Caco-2 (cell line): ENCODE data around the gene PRDX6. TPM values are rescaled to one million over a fixed set of nuclear protein-coding genes. Genes with fewer than 3 reads are reported as not detected.

Experiments
- Bru-seq: library from RNA; stranded (reverse); fragments of 400-500 nt; gene quantifications from one replicate; lab custom pipeline; 2021; lab: Mats Ljungman, UMichigan
- BruChase-seq, 2 experiments: library from RNA; stranded (reverse); fragments of 400-500 nt; gene quantifications; one replicate each; lab custom pipeline; 2021; lab: Mats Ljungman, UMichigan
- BruUV-seq: library from RNA; stranded (reverse); fragments of 400-500 nt; replicated peaks from 2 replicates; lab custom pipeline; 2021; lab: Mats Ljungman, UMichigan
- CTCF ChIA-PET: fragments of 300-600 bp; sonication (Branson Sonifier 250); formaldehyde crosslinking; loops from one replicate; lab custom pipeline; 2022; ENCODE audit warnings: antibody characterized with exemption; lab: Charles Lee
- POLR2A ChIA-PET: fragments of 300-600 bp; sonication (Branson Sonifier 250); formaldehyde crosslinking; loops from one replicate; lab custom pipeline; 2022; ENCODE audit warnings: antibody characterized with exemption; lab: Charles Lee
- DNase-seq, 2 experiments: peaks; one replicate each; pipeline versions ENCODE4 v3.0.0 to v3.0.0-alpha.2; 2020 to 2022
- H3K27me3 ChIP-seq: replicated peaks from 2 replicates; pipeline ENCODE4 v1.6.0; 2011; ENCODE audit warnings: low read length; ENCODE audit not compliant: control insufficient read depth, insufficient read depth
- H3K36me3 ChIP-seq: 2 replicates; pipeline ENCODE4 v1.5.1; 2011; ENCODE audit warnings: low read length; ENCODE audit not compliant: control insufficient read depth, insufficient read depth
- H3K4me1 ChIP-seq: fragments of 250-450 bp; sonication (Bioruptor Pico); 2 replicates; pipeline ENCODE4 v1.5.1; 2020; ENCODE audit warnings: mild to moderate bottlenecking
- H3K4me3 ChIP-seq: 2 replicates; pipeline ENCODE4 v1.5.1; 2011; ENCODE audit warnings: low read depth, mild to moderate bottlenecking, control low read depth, low read length
- H3K9me3 ChIP-seq: fragments of 250-450 bp; sonication (Bioruptor Pico); 2 replicates; pipeline ENCODE4 v1.5.1; 2020; ENCODE audit warnings: mild to moderate bottlenecking, moderate library complexity
- H3K27ac Mint-ChIP-seq: one replicate; pipeline ENCODE4 v1.8.0; 2022; ENCODE audit warnings: mixed read lengths; ENCODE audit not compliant: unreplicated experiment
- H3K27me3 Mint-ChIP-seq: one replicate; pipeline ENCODE4 v1.8.0; 2022; ENCODE audit warnings: mixed read lengths; ENCODE audit not compliant: insufficient read depth, unreplicated experiment
- H3K36me3 Mint-ChIP-seq: one replicate; pipeline ENCODE4 v1.8.0; 2022; ENCODE audit warnings: mild to moderate bottlenecking, mixed read lengths; ENCODE audit not compliant: insufficient read depth, unreplicated experiment
- H3K4me1 Mint-ChIP-seq: one replicate; pipeline ENCODE4 v1.8.0; 2022; ENCODE audit warnings: low read depth, mixed read lengths; ENCODE audit not compliant: unreplicated experiment
- H3K4me3 Mint-ChIP-seq: one replicate; pipeline ENCODE4 v1.8.0; 2022; ENCODE audit warnings: mild to moderate bottlenecking, moderate library complexity, mixed read lengths; ENCODE audit not compliant: unreplicated experiment
- H3K9me3 Mint-ChIP-seq: one replicate; pipeline ENCODE4 v1.8.0; 2022; ENCODE audit warnings: mixed read lengths; ENCODE audit not compliant: unreplicated experiment
- CTCF ChIP-seq, 2 experiments: fragments of 200-600 bp in 1 of 2; IDR thresholded peaks; 1 replicate in 1 of 2; 2 replicates in 1 of 2; pipeline versions ENCODE4 v1.5.1 to v1.8.0; 2011 to 2022; ENCODE audit warnings: antibody characterized with exemption in 1 of 2, control low read depth in 1 of 2, inconsistent platforms in 1 of 2, low read depth in 1 of 2, low read length in 1 of 2, mild to moderate bottlenecking in 1 of 2, moderate library complexity in 1 of 2; ENCODE audit not compliant: insufficient read depth in 1 of 2, severe bottlenecking in 1 of 2, unreplicated experiment in 1 of 2
- intact Hi-C: fragments of 100-400 bp; cut with micrococcal nuclease; formaldehyde crosslinking; loops from one replicate; pipeline ENCODE4 v1.10.0; 2022; ENCODE audit not compliant: unreplicated experiment
- long read RNA-seq: library from polyadenylated mRNA; stranded (forward); transcript quantifications from one replicate; pipeline ENCODE4 v2.0.0, GENCODE V29; 2022
- total RNA-seq: library from RNA; stranded (reverse); gene quantifications from 2 replicates; pipeline ENCODE4 v1.2.3, GENCODE V29; 2022

The PRDX6 gene, protein sequence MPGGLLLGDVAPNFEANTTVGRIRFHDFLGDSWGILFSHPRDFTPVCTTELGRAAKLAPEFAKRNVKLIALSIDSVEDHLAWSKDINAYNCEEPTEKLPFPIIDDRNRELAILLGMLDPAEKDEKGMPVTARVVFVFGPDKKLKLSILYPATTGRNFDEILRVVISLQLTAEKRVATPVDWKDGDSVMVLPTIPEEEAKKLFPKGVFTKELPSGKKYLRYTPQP
- 513 and 540 TPM in 2 replicates for total RNA-seq
- Bru-seq, nascent RNA = percentile 99 among the genes with signal in this experiment
- percentile 98 among the genes with signal in this experiment for BruChase-seq, experiment 1, labeled RNA remaining after a 2-hour chase
- BruChase-seq, experiment 2, labeled RNA remaining after a 6-hour chase = percentile 99 among the genes with signal in this experiment
- long read RNA-seq, transcript PRDX6-203 (4 exons, 859 nt) = minor isoform, 8 of 591 reads
- long read RNA-seq, transcript PRDX6-201 (5 exons, 1,751 nt) = major isoform, 545 of 591 reads
- long read RNA-seq, partial matches to known transcripts = 25 of 591 reads
- long read RNA-seq, other reads (novel, unspliced or antisense) = 13 of 591 reads

GRCh38 chr1:173477286-173478093 lies at the start of gene PRDX6:
Gene PRDX6, plus strand, starts transcription at chr1:173477335. Its CDS starts 63 bp downstream, at chr1:173477398.
- ChIA-PET CTCF (interaction anchor here (1.2 kb wide), 1 partner anchor 8 kb away, joined by 3 read pairs; no protein-coding TSS in a partner anchor), POLR2A (interaction anchor here (0.6 to 1.5 kb wide), 9 partner anchors 9 to 391 kb away, joined by 3 to 8 read pairs (median 3); partner anchors contain the start of genes KLHL20 and ZBTB37)
- Mint-ChIP-seq H3K36me3 (peaks cover 73% of the 10 kb centered on the region), H3K27me3 (no peaks in the 10 kb centered on the region), H3K4me3 (peak within 1 kb of the TSS; percentile 93), H3K9me3 (no peaks in the 10 kb centered on the region), H3K4me1 (peaks cover 48% of the 10 kb centered on the region), H3K27ac (peak within 1 kb of the TSS; percentile 97)
- Histone ChIP-seq H3K9me3 (no peaks in the 10 kb centered on the region), H3K4me1 (peaks cover 32% of the 10 kb centered on the region), H3K36me3 (peaks cover 9% of the 10 kb centered on the region), H3K4me3 (peak within 1 kb of the TSS; percentile 89), H3K27me3 (no peaks in the 10 kb centered on the region)
- no TSS peak for BruUV-seq
- DNase-seq = peak; percentile 54 to 57
- no peak for TF ChIP-seq CTCF (IDR thresholded peaks at IDR 0.05; ENCODE audit: insufficient read depth in 1 of 2, low read depth in 1 of 2, low read length in 1 of 2, severe bottlenecking in 1 of 2, unreplicated experiment in 1 of 2)
- intact Hi-C loops = loop anchor here (1.0 to 10.0 kb wide), 3 partner anchors 12 to 757 kb away; partner anchors contain the start of gene RC3H1

- BruUV-seq = no TSS peak
- Histone ChIP-seq H3K9me3 (no peaks in the 10 kb centered on the region), H3K36me3 (0 out of 2 replicates have a peak, but pooled peaks cover 2% of the 10 kb centered on the region), H3K27me3 (no peaks in the 10 kb centered on the region), H3K4me3 (no peak overlapping the region), H3K4me1 (peaks cover 42% of the 10 kb centered on the region)
- H3K9me3 Mint-ChIP-seq = no peaks in the 10 kb centered on the region
- H3K4me1 Mint-ChIP-seq = peaks cover 24% of the 10 kb centered on the region
- H3K27ac Mint-ChIP-seq = peak overlapping the region; percentile 23
- intact Hi-C loops = loop anchor here (10.0 kb wide), 2 partner anchors 285 to 485 kb away; partner anchors contain the start of genes KLHL20 and SERPINC1
- H3K27me3 Mint-ChIP-seq = no peaks in the 10 kb centered on the region
- ChIA-PET POLR2A (interaction anchor here (0.6 to 1.1 kb wide), 2 partner anchors 47 to 285 kb away, joined by 3 read pairs; partner anchors contain the start of genes KLHL20 and PRDX6), CTCF (interaction anchor here (0.7 kb wide), 2 partner anchors 55 to 305 kb away, joined by 3 to 4 read pairs; no protein-coding TSS in a partner anchor)
- TF ChIP-seq CTCF (IDR thresholded peaks at IDR 0.05; ENCODE audit: insufficient read depth in 1 of 2, low read depth in 1 of 2, low read length in 1 of 2, severe bottlenecking in 1 of 2, unreplicated experiment in 1 of 2) = no peak
- H3K36me3 Mint-ChIP-seq = peaks cover 2% of the 10 kb centered on the region
- DNase-seq = peak; percentile 28 to 52
- no peak overlapping the region for H3K4me3 Mint-ChIP-seq
Observed at GRCh38 chr1:173429471-173430402, 47.4 kb upstream of the PRDX6 start.
